Stimulated activated CD4-positive, alpha-beta T cell treated with anti-CD3 and anti-CD28 coated beads, Interleukin-15, amount 100 ng/mL, for 48 hours (primary cell): Measurements from ENCODE around the gene AKT2.
"Not testable (repeated sequence)": the region's sequence is repeated elsewhere in the genome, so short reads cannot be mapped to it uniquely, and the experiment has no call there.

Experiments used
- DNase-seq, 2 donors: peaks; one replicate each; pipeline ENCODE4 v3.0.0-alpha.2; 2020; ENCODE audit warnings: low read depth in 2 of 2

The AKT2 gene

GRCh38 chr19:40284501-40285352, at the start of gene AKT2:
Gene AKT2 (minus strand): TSS chr19:40285345. CDS start chr19:40265267, 20,078 bp downstream.
- DNase-seq, result peak; percentile 39 to 58

- not testable (repeated sequence) for DNase-seq
These were observed 47.9 kb upstream of the AKT2 start for GRCh38 chr19:40333083-40333482.

- no peak for DNase-seq
These were observed 47.5 kb upstream of the AKT2 start for GRCh38 chr19:40332669-40333068.

- DNase-seq, result no peak
These were observed 45.9 kb upstream of the AKT2 start for GRCh38 chr19:40331052-40331451.

GRCh38 chr19:40326201-40326600, 41.1 kb upstream of the AKT2 start:
- no peak for DNase-seq

- DNase-seq, result no peak
These were observed 38.6 kb upstream of the AKT2 start for GRCh38 chr19:40323705-40324104.

- no peak for DNase-seq
These were observed 37.9 kb upstream of the AKT2 start for GRCh38 chr19:40322951-40323615.

GRCh38 chr19:40322271-40322610, 37.1 kb upstream of the AKT2 start:
- no peak for DNase-seq

- DNase-seq, result no peak
These were observed 36.6 kb upstream of the AKT2 start for GRCh38 chr19:40321566-40322270.

GRCh38 chr19:40321076-40321475, 35.9 kb upstream of the AKT2 start:
- DNase-seq, result no peak

- no peak for DNase-seq
These were observed 35.4 kb upstream of the AKT2 start for GRCh38 chr19:40320558-40320935.

GRCh38 chr19:40317338-40317737, 32.2 kb upstream of the AKT2 start:
- no peak for DNase-seq

GRCh38 chr19:40315812-40316470, 30.8 kb upstream of the AKT2 start:
- no peak for DNase-seq

GRCh38 chr19:40314656-40315055, 29.5 kb upstream of the AKT2 start:
- no peak for DNase-seq

- no peak for DNase-seq
These were observed 28.3 kb upstream of the AKT2 start for GRCh38 chr19:40313229-40313983.

GRCh38 chr19:40312533-40312932, 27.4 kb upstream of the AKT2 start:
- no peak for DNase-seq

- no peak for DNase-seq
These were observed 24.5 kb upstream of the AKT2 start for GRCh38 chr19:40309666-40310065.

- DNase-seq, result peak; percentile 56 to 68
These were observed 20.3 kb upstream of the AKT2 start for GRCh38 chr19:40305403-40305802.

- no peak for DNase-seq
These were observed 19.2 kb upstream of the AKT2 start for GRCh38 chr19:40304306-40304705.

- no peak for DNase-seq
These were observed 18.6 kb upstream of the AKT2 start for GRCh38 chr19:40303765-40304164.

GRCh38 chr19:40302224-40303011, 17.3 kb upstream of the AKT2 start:
- no peak for DNase-seq
